ENCODE results near the gene CHST11.

DNA sequence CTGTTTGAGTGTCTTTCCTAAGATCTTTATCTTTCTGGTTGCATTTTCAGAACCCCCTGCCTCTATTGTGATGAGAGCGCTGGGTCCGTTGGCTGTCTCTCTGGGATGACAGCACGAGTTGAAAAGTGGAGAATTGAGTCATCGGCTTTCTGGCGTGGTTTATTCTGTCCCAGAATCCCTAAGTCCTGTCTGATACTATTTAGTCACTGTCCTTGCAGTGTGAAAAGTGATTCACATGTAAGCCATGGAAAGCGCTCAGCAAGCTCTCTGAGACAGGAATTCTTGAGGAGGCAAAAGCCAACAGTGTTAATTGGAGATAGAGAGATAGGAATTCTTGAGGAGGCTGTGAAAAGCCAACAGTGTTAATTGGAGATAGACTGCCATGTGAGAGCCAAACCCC, 121.7 kb downstream of the CHST11 start:
- TF ChIP-seq, protein P1, sequence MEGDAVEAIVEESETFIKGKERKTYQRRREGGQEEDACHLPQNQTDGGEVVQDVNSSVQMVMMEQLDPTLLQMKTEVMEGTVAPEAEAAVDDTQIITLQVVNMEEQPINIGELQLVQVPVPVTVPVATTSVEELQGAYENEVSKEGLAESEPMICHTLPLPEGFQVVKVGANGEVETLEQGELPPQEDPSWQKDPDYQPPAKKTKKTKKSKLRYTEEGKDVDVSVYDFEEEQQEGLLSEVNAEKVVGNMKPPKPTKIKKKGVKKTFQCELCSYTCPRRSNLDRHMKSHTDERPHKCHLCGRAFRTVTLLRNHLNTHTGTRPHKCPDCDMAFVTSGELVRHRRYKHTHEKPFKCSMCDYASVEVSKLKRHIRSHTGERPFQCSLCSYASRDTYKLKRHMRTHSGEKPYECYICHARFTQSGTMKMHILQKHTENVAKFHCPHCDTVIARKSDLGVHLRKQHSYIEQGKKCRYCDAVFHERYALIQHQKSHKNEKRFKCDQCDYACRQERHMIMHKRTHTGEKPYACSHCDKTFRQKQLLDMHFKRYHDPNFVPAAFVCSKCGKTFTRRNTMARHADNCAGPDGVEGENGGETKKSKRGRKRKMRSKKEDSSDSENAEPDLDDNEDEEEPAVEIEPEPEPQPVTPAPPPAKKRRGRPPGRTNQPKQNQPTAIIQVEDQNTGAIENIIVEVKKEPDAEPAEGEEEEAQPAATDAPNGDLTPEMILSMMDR (conservative IDR thresholded peaks at IDR 0.05; ENCODE audit: low read depth, low read length): no peak
- no peak for TF ChIP-seq EZH2 (IDR thresholded peaks at IDR 0.05; ENCODE audit: borderline replicate concordance, low read depth, low read length, poor library complexity, severe bottlenecking)

Measured in A673 (cell line).